Panc1 (cell line): ENCODE results near the gene RPUSD3. TPM values are rescaled to one million over a fixed set of nuclear protein-coding genes. Genes with fewer than 3 reads are reported as not detected.
A peak's percentile ranks its signal among the peaks of the same experiment; 100 is the strongest.

Source experiments
- ATAC-seq: fragments of 200-7000 bp; cut with Tn5 transposase; 2 replicates; pipeline ENCODE4 v1.9.1; 2020; ENCODE audit warnings: mild to moderate bottlenecking, moderate library complexity
- BruUV-seq: library from RNA; stranded (reverse); fragments of 400-500 nt; replicated peaks from 2 replicates; lab custom pipeline; 2021; lab: Mats Ljungman, UMichigan
- CTCF ChIA-PET: fragments of 300-600 bp; sonication (Branson Sonifier 250); formaldehyde crosslinking; loops from one replicate; lab custom pipeline; 2022; ENCODE audit warnings: antibody characterized with exemption; lab: Charles Lee
- POLR2A ChIA-PET: fragments of 300-600 bp; sonication (Branson Sonifier 250); formaldehyde crosslinking; loops from one replicate; lab custom pipeline; 2022; ENCODE audit warnings: antibody characterized with exemption; lab: Charles Lee
- DNase-seq: peaks from one replicate; pipeline ENCODE4 v3.0.0-alpha.2; 2010; ENCODE audit warnings: low read depth, low spot score
- H3K27ac ChIP-seq: 2 replicates; pipeline ENCODE4 v1.5.1; 2011; ENCODE audit warnings: mild to moderate bottlenecking, low read length, inconsistent platforms
- H3K27me3 ChIP-seq: fragments of 200-500 bp; sonication (Bioruptor generic); 2 replicates; pipeline ENCODE4 v1.6.0; 2014; ENCODE audit warnings: low read length, inconsistent platforms; ENCODE audit not compliant: control insufficient read depth, insufficient read depth
- H3K36me3 ChIP-seq: fragments of 200-500 bp; sonication (Bioruptor generic); 2 replicates; pipeline ENCODE4 v1.5.1; 2014; ENCODE audit warnings: inconsistent platforms, mild to moderate bottlenecking, low read length, moderate library complexity; ENCODE audit not compliant: control insufficient read depth, insufficient read depth
- H3K4me1 ChIP-seq: 2 replicates; pipeline ENCODE4 v1.5.1; 2011; ENCODE audit warnings: inconsistent platforms, mild to moderate bottlenecking, low read length, moderate library complexity; ENCODE audit not compliant: control insufficient read depth, insufficient read depth
- H3K4me3 ChIP-seq, 2 experiments: 2 replicates each; pipeline ENCODE4 v1.5.1; 2011 to 2012; ENCODE audit warnings: low read depth in 2 of 2, low read length in 2 of 2, mild to moderate bottlenecking in 2 of 2, inconsistent platforms in 1 of 2, moderate library complexity in 1 of 2
- H3K9me3 ChIP-seq: fragments of 200-500 bp; sonication (Bioruptor generic); 2 replicates; pipeline ENCODE4 v1.5.1; 2014; ENCODE audit warnings: low read depth, mild to moderate bottlenecking, inconsistent platforms, low read length, moderate library complexity; ENCODE audit not compliant: control insufficient read depth, insufficient read depth
- POLR2AphosphoS5 ChIP-seq: IDR thresholded peaks from 2 replicates; pipeline ENCODE4 v1.6.1; 2012; ENCODE audit warnings: mild to moderate bottlenecking, low read depth, low read length, moderate library complexity
- SIN3A ChIP-seq: IDR thresholded peaks from 2 replicates; pipeline ENCODE4 v1.6.1; 2012; ENCODE audit warnings: low read depth, mild to moderate bottlenecking, low read length, moderate library complexity, borderline replicate concordance; ENCODE audit not compliant: insufficient read depth
- TCF7L2 ChIP-seq: IDR thresholded peaks from 2 replicates; pipeline ENCODE4 v1.6.1; 2011; ENCODE audit warnings: mild to moderate bottlenecking, low read depth, low read length, inconsistent platforms
- in situ Hi-C: cut with HindIII; loops from 2 replicates; pipeline ENCODE4 v1.10.0; 2016; ENCODE audit warnings: low sequenced_read_pairs, low pct_unique_long_range_greater_than_20kb
- intact Hi-C: fragments of 100-400 bp; cut with micrococcal nuclease; formaldehyde crosslinking; loops from one replicate; pipeline ENCODE4 v1.10.0; 2022; ENCODE audit not compliant: unreplicated experiment
- total RNA-seq: library from RNA; stranded (reverse); gene quantifications from one replicate; pipeline ENCODE4 v1.2.1, GENCODE V29; 2021; ENCODE audit not compliant: unreplicated experiment
- TF ChIP-seq, protein P1 (sequence below): fragments of 450-650 bp; IDR thresholded peaks from 2 replicates; pipeline ENCODE4 v1.5.1; 2017; ENCODE audit warnings: mild to moderate bottlenecking
- TF ChIP-seq, protein P2 (sequence below), 2 experiments: IDR thresholded peaks; 2 replicates each; pipeline ENCODE4 v1.6.1; 2011 to 2012; ENCODE audit warnings: low read depth in 2 of 2, control low read depth in 1 of 2, low read length in 1 of 2, mild to moderate bottlenecking in 1 of 2, moderate library complexity in 1 of 2; ENCODE audit not compliant: insufficient read depth in 1 of 2

The RPUSD3 gene
- total RNA-seq, 1 experiment from 2014 or later, result 40.4 TPM

DNA sequence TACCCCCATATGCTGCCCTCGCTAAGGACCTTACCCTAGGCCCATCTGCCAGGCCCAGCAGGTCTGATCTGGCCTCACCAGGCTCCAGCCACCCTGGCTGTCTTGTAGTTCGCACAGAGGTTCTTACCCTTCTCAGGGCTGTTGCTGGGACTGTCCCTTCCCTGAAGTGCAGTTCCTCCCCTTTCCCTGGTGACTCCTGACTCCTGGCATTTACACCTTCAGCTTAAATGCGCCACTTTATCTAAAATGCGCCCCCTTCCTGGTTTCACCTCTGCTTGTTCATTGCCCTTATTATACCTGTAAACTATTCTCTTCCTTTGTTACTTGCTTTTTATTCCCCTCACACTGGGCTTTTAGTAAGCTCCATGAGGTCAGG is 34.6 kb downstream of the RPUSD3 start:
- Histone ChIP-seq H3K27me3 (no peaks in the 10 kb centered on the region), H3K27ac (peak overlapping the region; percentile 65), H3K9me3 (no peaks in the 10 kb centered on the region), H3K4me3 (peak overlapping the region; percentile 49 to 52), H3K36me3 (peaks cover 5% of the 10 kb centered on the region; the same call in 1 of the 2 replicates), H3K4me1 (peaks cover 15% of the 10 kb centered on the region)
- ATAC-seq, result peak; percentile 56
- TF ChIP-seq TCF7L2 (no peak), SIN3A (no peak), POLR2AphosphoS5 (no peak)
- TF ChIP-seq, protein P1, sequence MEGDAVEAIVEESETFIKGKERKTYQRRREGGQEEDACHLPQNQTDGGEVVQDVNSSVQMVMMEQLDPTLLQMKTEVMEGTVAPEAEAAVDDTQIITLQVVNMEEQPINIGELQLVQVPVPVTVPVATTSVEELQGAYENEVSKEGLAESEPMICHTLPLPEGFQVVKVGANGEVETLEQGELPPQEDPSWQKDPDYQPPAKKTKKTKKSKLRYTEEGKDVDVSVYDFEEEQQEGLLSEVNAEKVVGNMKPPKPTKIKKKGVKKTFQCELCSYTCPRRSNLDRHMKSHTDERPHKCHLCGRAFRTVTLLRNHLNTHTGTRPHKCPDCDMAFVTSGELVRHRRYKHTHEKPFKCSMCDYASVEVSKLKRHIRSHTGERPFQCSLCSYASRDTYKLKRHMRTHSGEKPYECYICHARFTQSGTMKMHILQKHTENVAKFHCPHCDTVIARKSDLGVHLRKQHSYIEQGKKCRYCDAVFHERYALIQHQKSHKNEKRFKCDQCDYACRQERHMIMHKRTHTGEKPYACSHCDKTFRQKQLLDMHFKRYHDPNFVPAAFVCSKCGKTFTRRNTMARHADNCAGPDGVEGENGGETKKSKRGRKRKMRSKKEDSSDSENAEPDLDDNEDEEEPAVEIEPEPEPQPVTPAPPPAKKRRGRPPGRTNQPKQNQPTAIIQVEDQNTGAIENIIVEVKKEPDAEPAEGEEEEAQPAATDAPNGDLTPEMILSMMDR, result no peak
- TF ChIP-seq, protein P2, sequence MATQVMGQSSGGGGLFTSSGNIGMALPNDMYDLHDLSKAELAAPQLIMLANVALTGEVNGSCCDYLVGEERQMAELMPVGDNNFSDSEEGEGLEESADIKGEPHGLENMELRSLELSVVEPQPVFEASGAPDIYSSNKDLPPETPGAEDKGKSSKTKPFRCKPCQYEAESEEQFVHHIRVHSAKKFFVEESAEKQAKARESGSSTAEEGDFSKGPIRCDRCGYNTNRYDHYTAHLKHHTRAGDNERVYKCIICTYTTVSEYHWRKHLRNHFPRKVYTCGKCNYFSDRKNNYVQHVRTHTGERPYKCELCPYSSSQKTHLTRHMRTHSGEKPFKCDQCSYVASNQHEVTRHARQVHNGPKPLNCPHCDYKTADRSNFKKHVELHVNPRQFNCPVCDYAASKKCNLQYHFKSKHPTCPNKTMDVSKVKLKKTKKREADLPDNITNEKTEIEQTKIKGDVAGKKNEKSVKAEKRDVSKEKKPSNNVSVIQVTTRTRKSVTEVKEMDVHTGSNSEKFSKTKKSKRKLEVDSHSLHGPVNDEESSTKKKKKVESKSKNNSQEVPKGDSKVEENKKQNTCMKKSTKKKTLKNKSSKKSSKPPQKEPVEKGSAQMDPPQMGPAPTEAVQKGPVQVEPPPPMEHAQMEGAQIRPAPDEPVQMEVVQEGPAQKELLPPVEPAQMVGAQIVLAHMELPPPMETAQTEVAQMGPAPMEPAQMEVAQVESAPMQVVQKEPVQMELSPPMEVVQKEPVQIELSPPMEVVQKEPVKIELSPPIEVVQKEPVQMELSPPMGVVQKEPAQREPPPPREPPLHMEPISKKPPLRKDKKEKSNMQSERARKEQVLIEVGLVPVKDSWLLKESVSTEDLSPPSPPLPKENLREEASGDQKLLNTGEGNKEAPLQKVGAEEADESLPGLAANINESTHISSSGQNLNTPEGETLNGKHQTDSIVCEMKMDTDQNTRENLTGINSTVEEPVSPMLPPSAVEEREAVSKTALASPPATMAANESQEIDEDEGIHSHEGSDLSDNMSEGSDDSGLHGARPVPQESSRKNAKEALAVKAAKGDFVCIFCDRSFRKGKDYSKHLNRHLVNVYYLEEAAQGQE (IDR thresholded peaks at IDR 0.05; ENCODE audit: insufficient read depth in 1 of 2, low read depth in 2 of 2, low read length in 1 of 2), result no peak
- in situ Hi-C loops (no loop called here), intact Hi-C loops (no loop called here)
- POLR2A ChIA-PET, result interaction anchor here (0.5 to 0.8 kb wide), 2 partner anchors 16 to 452 kb away, joined by 4 to 8 read pairs; partner anchors contain the start of gene ARPC4
- BruUV-seq, result no TSS peak
- CTCF ChIA-PET, result no interaction called here
- no peak for DNase-seq

DNA sequence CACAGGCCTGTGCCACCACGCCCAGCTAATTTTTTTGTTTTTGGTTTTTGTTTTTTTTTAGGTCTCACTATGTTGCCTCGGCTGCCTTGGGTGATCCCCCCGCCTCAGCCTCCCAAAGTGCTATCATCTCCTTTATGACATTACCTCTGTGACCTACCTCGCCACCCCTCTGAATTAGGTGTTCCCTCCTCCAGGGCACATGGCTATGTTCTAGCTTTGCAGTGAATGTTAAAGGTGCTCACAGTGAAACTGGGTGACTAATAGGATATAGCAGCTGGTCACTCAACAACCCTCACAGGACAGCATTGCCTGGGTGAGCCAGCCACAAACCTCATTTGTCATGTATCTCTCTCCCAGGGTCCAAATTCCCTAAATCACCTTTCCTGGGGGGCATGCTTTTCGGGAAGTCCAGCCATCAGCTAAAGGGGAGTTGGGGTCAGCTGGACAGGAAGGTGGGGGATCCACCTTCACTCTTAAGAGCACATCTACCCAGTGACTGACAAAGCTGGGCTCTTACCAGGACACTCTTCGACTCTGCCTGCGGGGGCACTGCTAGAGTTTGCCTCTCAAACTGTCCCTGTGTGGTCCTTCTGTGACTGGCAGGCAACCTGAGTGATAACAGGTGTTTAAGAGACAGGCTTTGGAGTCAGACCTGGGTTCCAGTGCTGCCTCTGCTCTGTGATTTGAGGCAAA is 35.3 kb downstream of the RPUSD3 start:
- H3K27ac ChIP-seq, result peak overlapping the region; percentile 65
- peak; percentile 76 for ATAC-seq
- no peak overlapping the region for H3K4me3 ChIP-seq
- intact Hi-C loops (no loop called here), in situ Hi-C loops (no loop called here)
- peaks cover 15% of the 10 kb centered on the region for H3K4me1 ChIP-seq
- ChIA-PET CTCF (interaction anchor here (0.5 to 0.6 kb wide), 2 partner anchors 201 to 1038 kb away, joined by 3 to 7 read pairs; no protein-coding TSS in a partner anchor), POLR2A (interaction anchor here (0.8 kb wide), 1 partner anchor 15 kb away, joined by 4 read pairs; the partner anchor contains the start of gene ARPC4)
- BruUV-seq, result no TSS peak
- no peaks in the 10 kb centered on the region for H3K9me3 ChIP-seq
- TF ChIP-seq TCF7L2, result no peak
- TF ChIP-seq, protein P2 (IDR thresholded peaks at IDR 0.05; ENCODE audit: insufficient read depth in 1 of 2, low read depth in 2 of 2, low read length in 1 of 2), result no peak
- TF ChIP-seq, protein P1, result no peak; the same call in 1 of the 2 replicates
- no peak; the same call in 1 of the 2 replicates for TF ChIP-seq POLR2AphosphoS5
- TF ChIP-seq SIN3A, result no peak
- H3K27me3 ChIP-seq, result no peaks in the 10 kb centered on the region
- peaks cover 11% of the 10 kb centered on the region; the same call in 1 of the 2 replicates for H3K36me3 ChIP-seq
- no peak for DNase-seq
